CD14-positive monocyte (primary cell): ENCODE results near the gene PCID2. TPM values are rescaled to one million over a fixed set of nuclear protein-coding genes. Genes with fewer than 3 reads are reported as not detected.

Experiments used
- DNase-seq, 3 donors: peaks; one replicate each; pipeline ENCODE4 v3.0.0-alpha.2; 2011 to 2022
- H2AFZ ChIP-seq: 2 replicates; pipeline ENCODE4 v1.6.0; 2012; ENCODE audit warnings: mild to moderate bottlenecking, low read depth, low read length, inconsistent platforms; ENCODE audit not compliant: insufficient read depth, poor library complexity, severe bottlenecking
- H3K27ac ChIP-seq, 2 donors: 1 replicate in 1 of 2; 2 replicates in 1 of 2; pipeline ENCODE4 v1.5.1; 2012 to 2013; ENCODE audit warnings: low read length in 2 of 2, control low read depth in 1 of 2, inconsistent platforms in 1 of 2, low read depth in 1 of 2, mild to moderate bottlenecking in 1 of 2
- H3K27me3 ChIP-seq, 2 donors: one replicate each; pipeline versions ENCODE4 v1.6.0 to v1.6.1; 2011 to 2013; ENCODE audit warnings: low read length in 2 of 2; ENCODE audit not compliant: control insufficient read depth in 2 of 2, insufficient read depth in 2 of 2
- H3K36me3 ChIP-seq, 2 donors: replicated peaks in 1 of 2; 1 replicate in 1 of 2; 2 replicates in 1 of 2; pipeline versions ENCODE4 v1.5.1 to v1.6.1; 2012 to 2013; ENCODE audit warnings: low read length in 2 of 2, control low read depth in 1 of 2, inconsistent platforms in 1 of 2, mild to moderate bottlenecking in 1 of 2; ENCODE audit not compliant: insufficient read depth in 2 of 2, control insufficient read depth in 1 of 2
- H3K4me1 ChIP-seq, 2 donors: 1 replicate in 1 of 2; 2 replicates in 1 of 2; pipeline versions ENCODE4 v1.5.1 to v1.6.1; 2012 to 2013; ENCODE audit warnings: low read length in 2 of 2, control low read depth in 1 of 2, inconsistent platforms in 1 of 2, mild to moderate bottlenecking in 1 of 2, moderate library complexity in 1 of 2; ENCODE audit not compliant: insufficient read depth in 2 of 2, control insufficient read depth in 1 of 2
- H3K4me2 ChIP-seq: replicated peaks from 2 replicates; pipeline ENCODE3; 2012; ENCODE audit warnings: low read length, moderate library complexity, mild to moderate bottlenecking; ENCODE audit not compliant: poor library complexity, severe bottlenecking; ENCODE audit errors: extremely low read depth
- H3K4me3 ChIP-seq, 3 experiments: fragments of 200-600 bp in 1 of 3; sonication (generic) in 1 of 3; replicated peaks in 1 of 3; 1 replicate in 2 of 3; 2 replicates in 1 of 3; pipeline ENCODE4 v1.5.1; 2011 to 2013; ENCODE audit warnings: low read length in 3 of 3, mild to moderate bottlenecking in 3 of 3, control low read depth in 2 of 3, low read depth in 2 of 3, inconsistent platforms in 1 of 3, moderate library complexity in 1 of 3
- H3K79me2 ChIP-seq: 2 replicates; pipeline ENCODE4 v1.6.0; 2012; ENCODE audit warnings: mild to moderate bottlenecking, control low read depth, inconsistent platforms, low read length, moderate library complexity; ENCODE audit not compliant: insufficient read depth
- H3K9ac ChIP-seq: 2 replicates; pipeline ENCODE4 v1.6.0; 2017; ENCODE audit warnings: low read length, mild to moderate bottlenecking; ENCODE audit not compliant: insufficient read depth, poor library complexity, severe bottlenecking
- H3K9me3 ChIP-seq, 2 donors: replicated peaks in 1 of 2; 1 replicate in 1 of 2; 2 replicates in 1 of 2; pipeline versions ENCODE4 v1.5.1 to v1.6.1; 2012 to 2013; ENCODE audit warnings: low read length in 2 of 2, control low read depth in 1 of 2; ENCODE audit not compliant: control insufficient read depth in 1 of 2, insufficient read depth in 1 of 2
- H4K20me1 ChIP-seq: 2 replicates; pipeline ENCODE4 v1.6.0; 2012; ENCODE audit warnings: mild to moderate bottlenecking, low read length, control low read depth, moderate library complexity; ENCODE audit not compliant: insufficient read depth
- H3K27ac Mint-ChIP-seq, 7 donors: one replicate each; pipeline ENCODE4 v1.8.0; 2020; ENCODE audit warnings: mild to moderate bottlenecking in 7 of 7, mixed read lengths in 7 of 7, moderate library complexity in 6 of 7, inconsistent platforms in 2 of 7
- H3K27me3 Mint-ChIP-seq, 3 donors: one replicate each; pipeline ENCODE4 v1.8.0; 2021 to 2022; ENCODE audit warnings: low read depth in 3 of 3, mild to moderate bottlenecking in 3 of 3, mixed read lengths in 3 of 3, moderate library complexity in 3 of 3, inconsistent platforms in 1 of 3
- H3K36me3 Mint-ChIP-seq, 2 donors: one replicate each; pipeline ENCODE4 v1.8.0; 2020; ENCODE audit warnings: mixed read lengths in 2 of 2, inconsistent platforms in 1 of 2, mild to moderate bottlenecking in 1 of 2
- H3K4me1 Mint-ChIP-seq: one replicate; pipeline ENCODE4 v1.8.0; 2020; ENCODE audit warnings: mild to moderate bottlenecking, mixed read lengths
- H3K4me3 Mint-ChIP-seq, 2 donors: one replicate each; pipeline ENCODE4 v1.8.0; 2020; ENCODE audit warnings: mild to moderate bottlenecking in 2 of 2, mixed read lengths in 2 of 2, moderate library complexity in 1 of 2
- H3K9me3 Mint-ChIP-seq, 7 donors: one replicate each; pipeline ENCODE4 v1.8.0; 2020 to 2022; ENCODE audit warnings: mixed read lengths in 7 of 7, mild to moderate bottlenecking in 6 of 7, moderate library complexity in 6 of 7, inconsistent platforms in 2 of 7
- CTCF ChIP-seq: fragments of 200-600 bp; IDR thresholded peaks from one replicate; pipeline ENCODE4 v1.8.0; 2022; ENCODE audit warnings: antibody characterized with exemption, mild to moderate bottlenecking
- WGBS: methylation state at CpG from one replicate; pipeline ENCODE4 v1.1.5; 2013; ENCODE audit warnings: missing lambda C conversion rate; ENCODE audit not compliant: insufficient coverage; 5-methylcytosine and 5-hydroxymethylcytosine counted together
- intact Hi-C, 2 donors: fragments of 100-400 bp; cut with micrococcal nuclease; formaldehyde crosslinking; loops; one replicate each; pipeline versions ENCODE4 v1.15.0 to v1.15.1; 2023
- polyA plus RNA-seq, 3 donors: library from polyadenylated mRNA; depleted of rRNA in 1 of 3; unstranded in 2 of 3; stranded (reverse) in 1 of 3; fragments of 300-500 nt in 2 of 3; fragments of >200 nt in 1 of 3; fragmentation: Illumina TruSeq in 2 of 3; gene quantifications; 1 replicate in 2 of 3; 2 replicates in 1 of 3; pipeline ENCODE4 v1.2.3, GENCODE V29; 2012 to 2021

Gene PCID2
- polyA plus RNA-seq, 3 donors, result 31.5 to 39.8 (median 34.2) TPM

- no peaks in the 10 kb centered on the region for H4K20me1 ChIP-seq
- no peak overlapping the region for H3K4me3 ChIP-seq
- peaks cover 0 to 10% of the 10 kb centered on the region in 2 donors for H3K4me1 ChIP-seq
- no peak for DNase-seq
- intact Hi-C loops, result no loop called here
- H3K9ac ChIP-seq, result no peak overlapping the region
- no peak overlapping the region for H3K27ac ChIP-seq
- WGBS, result 100% methylated on average over 1 of the region's 4 CpGs
- no peaks in the 10 kb centered on the region for H3K79me2 ChIP-seq
- peaks cover 46 to 71% of the 10 kb centered on the region in 2 donors for H3K36me3 ChIP-seq
- H3K27me3 ChIP-seq, result no peaks in the 10 kb centered on the region
- no peak for TF ChIP-seq CTCF
- H3K4me1 Mint-ChIP-seq, result peaks cover 11% of the 10 kb centered on the region
- no peaks in the 10 kb centered on the region for H3K9me3 ChIP-seq
- H2AFZ ChIP-seq, result no peak overlapping the region
- no peaks in the 10 kb centered on the region for H3K9me3 Mint-ChIP-seq
- H3K27ac Mint-ChIP-seq, result peak overlapping the region in 2 of 7 donors; percentile 62 to 80
- no peak overlapping the region for H3K4me2 ChIP-seq
- peaks cover 70 to 78% of the 10 kb centered on the region in 2 donors for H3K36me3 Mint-ChIP-seq
- H3K4me3 Mint-ChIP-seq, result no peak overlapping the region
- peaks cover 0 to 2% (median 0%) of the 10 kb centered on the region in 3 donors for H3K27me3 Mint-ChIP-seq
These were observed 18.3 kb downstream of the PCID2 start for GRCh38 chr13:113190181-113190580.

GRCh38 chr13:113187883-113188665, 20.4 kb downstream of the PCID2 start:
- Mint-ChIP-seq H3K27ac (peak overlapping the region; percentile 68 to 95 (median 83)), H3K9me3 (no peaks in the 10 kb centered on the region), H3K4me3 (no peak overlapping the region), H3K27me3 (peaks cover 0 to 2% (median 0%) of the 10 kb centered on the region in 3 donors), H3K4me1 (peaks cover 11% of the 10 kb centered on the region), H3K36me3 (peaks cover 69 to 74% of the 10 kb centered on the region in 2 donors)
- WGBS, result 97% methylated on average over 21 of the region's 23 CpGs
- Histone ChIP-seq H3K79me2 (no peaks in the 10 kb centered on the region), H3K9ac (no peak overlapping the region), H4K20me1 (no peaks in the 10 kb centered on the region), H3K4me3 (no peak overlapping the region), H3K36me3 (peaks cover 47 to 73% of the 10 kb centered on the region in 2 donors), H3K27me3 (no peaks in the 10 kb centered on the region), H2AFZ (no peak overlapping the region), H3K4me2 (no peak overlapping the region), H3K4me1 (peaks cover 0 to 10% of the 10 kb centered on the region in 2 donors), H3K27ac (peak overlapping the region in 1 of 2 donors; percentile 83), H3K9me3 (no peaks in the 10 kb centered on the region)
- no peak for DNase-seq
- intact Hi-C loops, result no loop called here
- no peak for TF ChIP-seq CTCF
